MM.1S (cell line): ENCODE measurements around the gene HOOK2.
"Not testable (repeated sequence)": the region's sequence is repeated elsewhere in the genome, so short reads cannot be mapped to it uniquely, and the experiment has no call there.

ENCODE experiments used
- DNase-seq: peaks from one replicate; pipeline ENCODE4 v3.0.0-alpha.2; 2015
- H2AFZ ChIP-seq: fragments of 300-600 bp; sonication (generic); 2 replicates; pipeline ENCODE4 v1.6.0; 2016; ENCODE audit warnings: antibody characterized with exemption, low read length
- H3F3A ChIP-seq: fragments of 300-600 bp; sonication (generic); 2 replicates; pipeline ENCODE4 v1.6.1; 2016; ENCODE audit warnings: mild to moderate bottlenecking, antibody characterized with exemption, low read length, moderate library complexity, mixed read lengths; ENCODE audit not compliant: insufficient read depth
- H3K27ac ChIP-seq: fragments of 300-600 bp; sonication (generic); 2 replicates; pipeline ENCODE4 v1.5.1; 2016; ENCODE audit warnings: mild to moderate bottlenecking, low read length
- H3K27me3 ChIP-seq: fragments of 300-600 bp; sonication (generic); replicated peaks from 2 replicates; pipeline ENCODE4 v1.6.0; 2016; ENCODE audit warnings: low read length; ENCODE audit not compliant: insufficient read depth
- H3K36me3 ChIP-seq: fragments of 300-600 bp; sonication (generic); replicated peaks from 2 replicates; pipeline ENCODE4 v1.6.1; 2016; ENCODE audit warnings: mild to moderate bottlenecking, low read length, mixed read lengths; ENCODE audit not compliant: insufficient read depth
- H3K4me1 ChIP-seq: fragments of 300-600 bp; sonication (generic); 2 replicates; pipeline ENCODE4 v1.6.1; 2016; ENCODE audit warnings: low read length, mixed read lengths
- H3K4me2 ChIP-seq: fragments of 300-600 bp; sonication (generic); 2 replicates; pipeline ENCODE4 v1.6.0; 2016; ENCODE audit warnings: low read depth, low read length
- H3K4me3 ChIP-seq: fragments of 300-600 bp; sonication (generic); 2 replicates; pipeline ENCODE4 v1.5.1; 2016; ENCODE audit warnings: low read length, mixed read lengths
- H3K79me2 ChIP-seq: fragments of 300-600 bp; sonication (generic); 2 replicates; pipeline ENCODE4 v1.6.1; 2016; ENCODE audit warnings: mixed run types, low read length, mixed read lengths
- H3K9ac ChIP-seq: fragments of 300-600 bp; sonication (generic); 2 replicates; pipeline ENCODE4 v1.6.1; 2016; ENCODE audit warnings: low read length, mixed read lengths
- H3K9me2 ChIP-seq: fragments of 300-600 bp; sonication (generic); replicated peaks from 2 replicates; pipeline ENCODE4 v1.6.1; 2016; ENCODE audit warnings: mild to moderate bottlenecking, low read length, mixed read lengths; ENCODE audit not compliant: insufficient read depth
- H3K9me3 ChIP-seq: fragments of 300-600 bp; sonication (generic); replicated peaks from 2 replicates; pipeline ENCODE4 v1.6.1; 2016; ENCODE audit warnings: mild to moderate bottlenecking, low read length, mixed read lengths; ENCODE audit not compliant: insufficient read depth
- H4K20me1 ChIP-seq: fragments of 300-600 bp; sonication (generic); 2 replicates; pipeline ENCODE4 v1.6.1; 2016; ENCODE audit warnings: mild to moderate bottlenecking, low read length, moderate library complexity, mixed read lengths; ENCODE audit not compliant: insufficient read depth
- EZH2 ChIP-seq: fragments of 300-600 bp; sonication (generic); optimal IDR thresholded peaks from 2 replicates; pipeline ENCODE3; 2017; ENCODE audit warnings: low read depth, mild to moderate bottlenecking, antibody characterized with exemption, low read length, mixed read lengths
- EZH2phosphoT487 ChIP-seq: fragments of 300-600 bp; sonication (generic); IDR thresholded peaks from 2 replicates; pipeline ENCODE4 v1.6.1; 2018; ENCODE audit warnings: antibody characterized with exemption, low read length
- TF ChIP-seq, protein P1 (sequence below): fragments of 300-600 bp; sonication (generic); IDR thresholded peaks from 2 replicates; pipeline ENCODE4 v1.5.1; 2016; ENCODE audit warnings: antibody characterized with exemption, low read length, mixed read lengths

Gene HOOK2

DNA sequence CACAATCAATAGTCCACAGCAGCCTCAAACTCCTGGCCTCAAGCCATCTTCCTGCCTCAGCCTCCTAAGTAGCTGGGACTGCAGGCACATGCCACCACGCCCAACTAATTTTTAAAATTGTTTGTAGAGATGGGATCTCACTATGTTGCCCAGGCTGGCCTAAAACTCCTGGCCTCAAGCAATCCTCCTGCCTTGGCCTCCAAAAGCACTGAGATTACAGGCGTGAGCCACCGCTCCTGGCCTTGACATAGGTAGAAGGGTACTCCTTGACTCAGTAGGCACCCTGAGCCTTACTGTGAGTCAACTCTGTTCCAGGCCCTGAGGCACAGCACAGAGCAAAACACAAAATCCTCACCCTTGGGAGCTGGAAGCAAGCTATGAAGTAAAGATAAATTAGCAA lies 59.4 kb downstream of the HOOK2 start:
- peaks cover 13% of the 10 kb centered on the region for H3K36me3 ChIP-seq
- H3K27ac ChIP-seq: no peak overlapping the region
- H3K27me3 ChIP-seq: no peaks in the 10 kb centered on the region
- TF ChIP-seq EZH2 (no peak), EZH2phosphoT487 (no peak)
- TF ChIP-seq, protein P1, sequence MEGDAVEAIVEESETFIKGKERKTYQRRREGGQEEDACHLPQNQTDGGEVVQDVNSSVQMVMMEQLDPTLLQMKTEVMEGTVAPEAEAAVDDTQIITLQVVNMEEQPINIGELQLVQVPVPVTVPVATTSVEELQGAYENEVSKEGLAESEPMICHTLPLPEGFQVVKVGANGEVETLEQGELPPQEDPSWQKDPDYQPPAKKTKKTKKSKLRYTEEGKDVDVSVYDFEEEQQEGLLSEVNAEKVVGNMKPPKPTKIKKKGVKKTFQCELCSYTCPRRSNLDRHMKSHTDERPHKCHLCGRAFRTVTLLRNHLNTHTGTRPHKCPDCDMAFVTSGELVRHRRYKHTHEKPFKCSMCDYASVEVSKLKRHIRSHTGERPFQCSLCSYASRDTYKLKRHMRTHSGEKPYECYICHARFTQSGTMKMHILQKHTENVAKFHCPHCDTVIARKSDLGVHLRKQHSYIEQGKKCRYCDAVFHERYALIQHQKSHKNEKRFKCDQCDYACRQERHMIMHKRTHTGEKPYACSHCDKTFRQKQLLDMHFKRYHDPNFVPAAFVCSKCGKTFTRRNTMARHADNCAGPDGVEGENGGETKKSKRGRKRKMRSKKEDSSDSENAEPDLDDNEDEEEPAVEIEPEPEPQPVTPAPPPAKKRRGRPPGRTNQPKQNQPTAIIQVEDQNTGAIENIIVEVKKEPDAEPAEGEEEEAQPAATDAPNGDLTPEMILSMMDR: no peak
- H3K9me3 ChIP-seq: no peaks in the 10 kb centered on the region
- no peak overlapping the region for H3K4me3 ChIP-seq
- H3K79me2 ChIP-seq: peaks cover 60% of the 10 kb centered on the region
- no peak overlapping the region for H3K9ac ChIP-seq
- no peaks in the 10 kb centered on the region for H4K20me1 ChIP-seq
- DNase-seq: no peak
- H3K4me2 ChIP-seq: no peak overlapping the region
- H3F3A ChIP-seq: no peaks in the 10 kb centered on the region
- H2AFZ ChIP-seq: no peak overlapping the region
- H3K9me2 ChIP-seq: no peaks in the 10 kb centered on the region
- H3K4me1 ChIP-seq: no peaks in the 10 kb centered on the region

GRCh38 chr19:12715102-12715501 lies 60.2 kb downstream of the HOOK2 start:
- Histone ChIP-seq H3K79me2 (peaks cover 52% of the 10 kb centered on the region), H3K9ac (no peak overlapping the region), H3K9me2 (no peaks in the 10 kb centered on the region), H3K4me1 (no peaks in the 10 kb centered on the region), H4K20me1 (no peaks in the 10 kb centered on the region), H3K27me3 (no peaks in the 10 kb centered on the region), H3K27ac (no peak overlapping the region), H3K9me3 (no peaks in the 10 kb centered on the region), H3K36me3 (peaks cover 16% of the 10 kb centered on the region), H3F3A (no peaks in the 10 kb centered on the region), H3K4me3 (no peak overlapping the region), H3K4me2 (no peak overlapping the region), H2AFZ (no peak overlapping the region)
- TF ChIP-seq, protein P1: no peak
- TF ChIP-seq EZH2 (no peak), EZH2phosphoT487 (no peak)
- DNase-seq: no peak

GRCh38 chr19:12713304-12713703 lies 62.0 kb downstream of the HOOK2 start:
- H3K36me3 ChIP-seq: peaks cover 14% of the 10 kb centered on the region
- peaks cover 34% of the 10 kb centered on the region for H3K79me2 ChIP-seq
- not testable (repeated sequence) for H4K20me1 ChIP-seq, H3K27ac ChIP-seq, H3K4me3 ChIP-seq, H2AFZ ChIP-seq, H3K4me1 ChIP-seq, H3K4me2 ChIP-seq, DNase-seq, H3K9ac ChIP-seq, H3F3A ChIP-seq, H3K9me2 ChIP-seq, H3K27me3 ChIP-seq, H3K9me3 ChIP-seq
